SU-DHL-6 (cell line): Measurements from ENCODE around the gene P3H1.
"Not testable (repeated sequence)": the region's sequence is repeated elsewhere in the genome, so short reads cannot be mapped to it uniquely, and the experiment has no call there.

Source experiments
- EZH2phosphoT487 ChIP-seq: fragments of 200-600 bp; sonication (generic), shearing (Covaris generic); conservative IDR thresholded peaks from 2 replicates; pipeline ENCODE4 v1.6.1; 2018; ENCODE audit warnings: mild to moderate bottlenecking, antibody characterized with exemption, low read length, moderate library complexity, mixed read lengths
- TF ChIP-seq, protein P1 (sequence below): fragments of 200-600 bp; sonication (generic); IDR thresholded peaks from one replicate; pipeline ENCODE4 v1.5.1; 2017; ENCODE audit warnings: antibody characterized with exemption, mild to moderate bottlenecking, low read length, moderate library complexity; ENCODE audit not compliant: insufficient read depth, poor library complexity, severe bottlenecking

- TF ChIP-seq, protein P1, sequence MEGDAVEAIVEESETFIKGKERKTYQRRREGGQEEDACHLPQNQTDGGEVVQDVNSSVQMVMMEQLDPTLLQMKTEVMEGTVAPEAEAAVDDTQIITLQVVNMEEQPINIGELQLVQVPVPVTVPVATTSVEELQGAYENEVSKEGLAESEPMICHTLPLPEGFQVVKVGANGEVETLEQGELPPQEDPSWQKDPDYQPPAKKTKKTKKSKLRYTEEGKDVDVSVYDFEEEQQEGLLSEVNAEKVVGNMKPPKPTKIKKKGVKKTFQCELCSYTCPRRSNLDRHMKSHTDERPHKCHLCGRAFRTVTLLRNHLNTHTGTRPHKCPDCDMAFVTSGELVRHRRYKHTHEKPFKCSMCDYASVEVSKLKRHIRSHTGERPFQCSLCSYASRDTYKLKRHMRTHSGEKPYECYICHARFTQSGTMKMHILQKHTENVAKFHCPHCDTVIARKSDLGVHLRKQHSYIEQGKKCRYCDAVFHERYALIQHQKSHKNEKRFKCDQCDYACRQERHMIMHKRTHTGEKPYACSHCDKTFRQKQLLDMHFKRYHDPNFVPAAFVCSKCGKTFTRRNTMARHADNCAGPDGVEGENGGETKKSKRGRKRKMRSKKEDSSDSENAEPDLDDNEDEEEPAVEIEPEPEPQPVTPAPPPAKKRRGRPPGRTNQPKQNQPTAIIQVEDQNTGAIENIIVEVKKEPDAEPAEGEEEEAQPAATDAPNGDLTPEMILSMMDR, result not testable (repeated sequence)
- not testable (repeated sequence) for TF ChIP-seq EZH2phosphoT487
These were observed 15.2 kb downstream of the P3H1 start for GRCh38 chr1:42751511-42752070.
